ENCODE results near the gene RDH13.

GRCh38 chr19:55014714-55015113, 48.2 kb downstream of the RDH13 start:
- no peak for TF ChIP-seq CTCF (IDR thresholded peaks at IDR 0.05)
- no peak for TF ChIP-seq POLR2A (IDR thresholded peaks at IDR 0.05)

All from heart left ventricle (tissue), 13 donors.